Caco-2 (cell line): ENCODE measurements around the gene ZNF586. TPM values are rescaled to one million over a fixed set of nuclear protein-coding genes. Genes with fewer than 3 reads are reported as not detected.

Experiments used
- BruUV-seq: library from RNA; stranded (reverse); fragments of 400-500 nt; replicated peaks from 2 replicates; lab custom pipeline; 2021; lab: Mats Ljungman, UMichigan
- CTCF ChIA-PET: fragments of 300-600 bp; sonication (Branson Sonifier 250); formaldehyde crosslinking; loops from one replicate; lab custom pipeline; 2022; ENCODE audit warnings: antibody characterized with exemption; lab: Charles Lee
- POLR2A ChIA-PET: fragments of 300-600 bp; sonication (Branson Sonifier 250); formaldehyde crosslinking; loops from one replicate; lab custom pipeline; 2022; ENCODE audit warnings: antibody characterized with exemption; lab: Charles Lee
- DNase-seq, 2 experiments: peaks; one replicate each; pipeline versions ENCODE4 v3.0.0 to v3.0.0-alpha.2; 2020 to 2022
- H3K27me3 ChIP-seq: replicated peaks from 2 replicates; pipeline ENCODE4 v1.6.0; 2011; ENCODE audit warnings: low read length; ENCODE audit not compliant: control insufficient read depth, insufficient read depth
- H3K36me3 ChIP-seq: 2 replicates; pipeline ENCODE4 v1.5.1; 2011; ENCODE audit warnings: low read length; ENCODE audit not compliant: control insufficient read depth, insufficient read depth
- H3K4me1 ChIP-seq: fragments of 250-450 bp; sonication (Bioruptor Pico); 2 replicates; pipeline ENCODE4 v1.5.1; 2020; ENCODE audit warnings: mild to moderate bottlenecking
- H3K4me3 ChIP-seq: 2 replicates; pipeline ENCODE4 v1.5.1; 2011; ENCODE audit warnings: low read depth, mild to moderate bottlenecking, control low read depth, low read length
- H3K9me3 ChIP-seq: fragments of 250-450 bp; sonication (Bioruptor Pico); 2 replicates; pipeline ENCODE4 v1.5.1; 2020; ENCODE audit warnings: mild to moderate bottlenecking, moderate library complexity
- H3K27ac Mint-ChIP-seq: one replicate; pipeline ENCODE4 v1.8.0; 2022; ENCODE audit warnings: mixed read lengths; ENCODE audit not compliant: unreplicated experiment
- H3K27me3 Mint-ChIP-seq: one replicate; pipeline ENCODE4 v1.8.0; 2022; ENCODE audit warnings: mixed read lengths; ENCODE audit not compliant: insufficient read depth, unreplicated experiment
- H3K36me3 Mint-ChIP-seq: one replicate; pipeline ENCODE4 v1.8.0; 2022; ENCODE audit warnings: mild to moderate bottlenecking, mixed read lengths; ENCODE audit not compliant: insufficient read depth, unreplicated experiment
- H3K4me1 Mint-ChIP-seq: one replicate; pipeline ENCODE4 v1.8.0; 2022; ENCODE audit warnings: low read depth, mixed read lengths; ENCODE audit not compliant: unreplicated experiment
- H3K4me3 Mint-ChIP-seq: one replicate; pipeline ENCODE4 v1.8.0; 2022; ENCODE audit warnings: mild to moderate bottlenecking, moderate library complexity, mixed read lengths; ENCODE audit not compliant: unreplicated experiment
- H3K9me3 Mint-ChIP-seq: one replicate; pipeline ENCODE4 v1.8.0; 2022; ENCODE audit warnings: mixed read lengths; ENCODE audit not compliant: unreplicated experiment
- intact Hi-C: fragments of 100-400 bp; cut with micrococcal nuclease; formaldehyde crosslinking; loops from one replicate; pipeline ENCODE4 v1.10.0; 2022; ENCODE audit not compliant: unreplicated experiment
- total RNA-seq: library from RNA; stranded (reverse); gene quantifications from 2 replicates; pipeline ENCODE4 v1.2.3, GENCODE V29; 2022
- TF ChIP-seq, protein P1 (sequence below), 2 experiments: fragments of 200-600 bp in 1 of 2; IDR thresholded peaks; 1 replicate in 1 of 2; 2 replicates in 1 of 2; pipeline versions ENCODE4 v1.5.1 to v1.8.0; 2011 to 2022; ENCODE audit warnings: antibody characterized with exemption in 1 of 2, control low read depth in 1 of 2, inconsistent platforms in 1 of 2, low read depth in 1 of 2, low read length in 1 of 2, mild to moderate bottlenecking in 1 of 2, moderate library complexity in 1 of 2; ENCODE audit not compliant: insufficient read depth in 1 of 2, severe bottlenecking in 1 of 2, unreplicated experiment in 1 of 2

ZNF586 gene
- total RNA-seq, 1 experiment from 2014 or later: 6.2 TPM

DNA sequence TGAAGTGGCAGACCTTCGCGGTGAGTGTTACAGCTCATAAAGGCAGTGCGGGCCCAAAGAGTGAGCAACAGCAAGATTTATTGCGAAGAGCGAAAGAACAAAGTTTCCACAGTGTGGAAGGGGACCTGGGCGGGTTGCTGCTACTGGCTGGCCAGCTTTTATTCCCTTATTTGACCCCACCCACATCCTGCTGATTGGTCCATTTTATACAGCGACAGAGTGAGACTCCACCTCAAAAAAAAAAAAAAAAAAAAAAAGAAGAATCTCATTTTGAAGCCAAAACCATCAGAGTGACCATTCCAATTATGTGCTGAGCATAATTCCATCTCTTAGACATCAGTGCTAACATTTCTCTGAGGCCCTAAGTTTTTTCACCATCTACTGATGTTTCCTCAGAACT is 47.2 kb downstream of the ZNF586 start:
- Mint-ChIP-seq H3K27me3 (no peaks in the 10 kb centered on the region), H3K9me3 (no peaks in the 10 kb centered on the region), H3K36me3 (peaks cover 77% of the 10 kb centered on the region), H3K4me3 (peak overlapping the region; percentile 97), H3K4me1 (peaks cover 52% of the 10 kb centered on the region), H3K27ac (peak overlapping the region; percentile 99)
- no TSS peak for BruUV-seq
- peaks cover 48% of the 10 kb centered on the region for H3K4me1 ChIP-seq
- no peak overlapping the region for H3K4me3 ChIP-seq
- ChIA-PET CTCF (no interaction called here), POLR2A (no interaction called here)
- H3K36me3 ChIP-seq: peaks cover 2% of the 10 kb centered on the region; the same call in 1 of the 2 replicates
- DNase-seq: peak in 1 of 2 experiments; percentile 57
- H3K9me3 ChIP-seq: no peaks in the 10 kb centered on the region
- H3K27me3 ChIP-seq: no peaks in the 10 kb centered on the region
- intact Hi-C loops: loop anchor here (10.0 kb wide), 1 partner anchor 98 kb away; the partner anchor contains the start of gene ZNF417
- TF ChIP-seq, protein P1, sequence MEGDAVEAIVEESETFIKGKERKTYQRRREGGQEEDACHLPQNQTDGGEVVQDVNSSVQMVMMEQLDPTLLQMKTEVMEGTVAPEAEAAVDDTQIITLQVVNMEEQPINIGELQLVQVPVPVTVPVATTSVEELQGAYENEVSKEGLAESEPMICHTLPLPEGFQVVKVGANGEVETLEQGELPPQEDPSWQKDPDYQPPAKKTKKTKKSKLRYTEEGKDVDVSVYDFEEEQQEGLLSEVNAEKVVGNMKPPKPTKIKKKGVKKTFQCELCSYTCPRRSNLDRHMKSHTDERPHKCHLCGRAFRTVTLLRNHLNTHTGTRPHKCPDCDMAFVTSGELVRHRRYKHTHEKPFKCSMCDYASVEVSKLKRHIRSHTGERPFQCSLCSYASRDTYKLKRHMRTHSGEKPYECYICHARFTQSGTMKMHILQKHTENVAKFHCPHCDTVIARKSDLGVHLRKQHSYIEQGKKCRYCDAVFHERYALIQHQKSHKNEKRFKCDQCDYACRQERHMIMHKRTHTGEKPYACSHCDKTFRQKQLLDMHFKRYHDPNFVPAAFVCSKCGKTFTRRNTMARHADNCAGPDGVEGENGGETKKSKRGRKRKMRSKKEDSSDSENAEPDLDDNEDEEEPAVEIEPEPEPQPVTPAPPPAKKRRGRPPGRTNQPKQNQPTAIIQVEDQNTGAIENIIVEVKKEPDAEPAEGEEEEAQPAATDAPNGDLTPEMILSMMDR (IDR thresholded peaks at IDR 0.05; ENCODE audit: insufficient read depth in 1 of 2, low read depth in 1 of 2, low read length in 1 of 2, severe bottlenecking in 1 of 2, unreplicated experiment in 1 of 2): no peak

DNA sequence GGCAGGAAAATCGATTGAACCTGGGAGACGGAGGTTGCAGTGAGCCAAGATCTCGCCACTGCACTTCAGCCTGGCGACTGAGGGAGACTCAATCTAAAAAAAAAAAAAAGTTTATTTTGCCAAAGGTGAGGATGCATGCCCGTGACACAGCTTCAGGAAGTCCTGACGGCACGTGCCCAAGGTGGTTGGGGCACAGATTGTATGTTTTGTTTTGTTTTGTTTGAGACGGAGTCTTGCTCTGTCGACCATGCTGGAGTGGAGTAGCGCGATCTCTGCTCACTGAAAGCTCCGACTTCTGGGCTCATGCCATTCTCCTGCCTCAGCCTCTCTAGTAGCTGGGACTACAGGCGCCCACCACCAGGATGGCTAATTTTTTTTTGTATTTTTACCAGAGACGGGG is 48.5 kb downstream of the ZNF586 start:
- ChIA-PET CTCF (no interaction called here), POLR2A (no interaction called here)
- DNase-seq: no peak
- peak overlapping the region; percentile 98 for H3K4me3 Mint-ChIP-seq
- TF ChIP-seq, protein P1 (IDR thresholded peaks at IDR 0.05; ENCODE audit: insufficient read depth in 1 of 2, low read depth in 1 of 2, low read length in 1 of 2, severe bottlenecking in 1 of 2, unreplicated experiment in 1 of 2): no peak
- no peak overlapping the region for H3K4me3 ChIP-seq
- H3K27me3 Mint-ChIP-seq: no peaks in the 10 kb centered on the region
- H3K36me3 Mint-ChIP-seq: peaks cover 77% of the 10 kb centered on the region
- no peaks in the 10 kb centered on the region for H3K36me3 ChIP-seq
- H3K4me1 Mint-ChIP-seq: peaks cover 49% of the 10 kb centered on the region
- H3K9me3 ChIP-seq: no peaks in the 10 kb centered on the region
- H3K27ac Mint-ChIP-seq: peak overlapping the region; percentile 94
- no peaks in the 10 kb centered on the region for H3K27me3 ChIP-seq
- no peaks in the 10 kb centered on the region for H3K9me3 Mint-ChIP-seq
- H3K4me1 ChIP-seq: peaks cover 48% of the 10 kb centered on the region
- BruUV-seq: no TSS peak
- intact Hi-C loops: loop anchor here (10.0 kb wide), 1 partner anchor 97 kb away; the partner anchor contains the start of gene ZNF417

DNA sequence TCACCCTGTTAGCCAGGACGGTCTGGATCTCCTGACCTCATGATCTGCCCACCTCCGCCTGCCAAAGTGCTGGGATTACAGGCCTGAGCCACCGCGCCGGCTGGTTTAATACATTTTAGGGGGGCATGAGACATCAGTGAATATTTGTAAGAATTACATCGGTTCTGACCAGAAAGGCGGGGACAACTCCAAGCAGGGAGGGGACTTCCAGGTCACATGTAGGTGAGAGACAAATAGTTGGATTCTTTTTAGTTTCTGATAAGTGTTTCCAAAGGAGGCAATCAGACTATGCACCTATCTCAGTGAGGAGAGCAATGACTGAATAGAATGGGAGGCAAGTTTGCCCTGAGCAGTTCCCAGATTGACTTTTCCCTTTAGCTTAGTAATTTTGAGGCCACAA is 48.9 kb downstream of the ZNF586 start:
- H3K4me3 Mint-ChIP-seq: peak overlapping the region; percentile 98

More for the DNA sequence above, 48.9 kb downstream of the ZNF586 start:
- ChIA-PET POLR2A (interaction anchor here (0.7 kb wide), 1 partner anchor 433 kb away, joined by 5 read pairs; no protein-coding TSS in a partner anchor), CTCF (interaction anchor here (0.7 kb wide), 1 partner anchor 34 kb away, joined by 4 read pairs; no protein-coding TSS in a partner anchor)
- H3K27me3 ChIP-seq: no peaks in the 10 kb centered on the region
- intact Hi-C loops: loop anchor here (10.0 kb wide), 1 partner anchor 96 kb away; the partner anchor contains the start of gene ZNF417
- no peak for DNase-seq
- H3K4me3 ChIP-seq: no peak overlapping the region
- H3K4me1 ChIP-seq: peaks cover 48% of the 10 kb centered on the region
- no peaks in the 10 kb centered on the region for H3K36me3 ChIP-seq
- H3K27me3 Mint-ChIP-seq: no peaks in the 10 kb centered on the region
- TF ChIP-seq, protein P1 (IDR thresholded peaks at IDR 0.05; ENCODE audit: insufficient read depth in 1 of 2, low read depth in 1 of 2, low read length in 1 of 2, severe bottlenecking in 1 of 2, unreplicated experiment in 1 of 2): no peak
- H3K9me3 Mint-ChIP-seq: no peaks in the 10 kb centered on the region
- H3K9me3 ChIP-seq: no peaks in the 10 kb centered on the region
- peaks cover 49% of the 10 kb centered on the region for H3K4me1 Mint-ChIP-seq
- no TSS peak for BruUV-seq
- peaks cover 77% of the 10 kb centered on the region for H3K36me3 Mint-ChIP-seq
- H3K27ac Mint-ChIP-seq: peak overlapping the region; percentile 94
